Measurements from ENCODE around the gene KIAA0753.

DNA sequence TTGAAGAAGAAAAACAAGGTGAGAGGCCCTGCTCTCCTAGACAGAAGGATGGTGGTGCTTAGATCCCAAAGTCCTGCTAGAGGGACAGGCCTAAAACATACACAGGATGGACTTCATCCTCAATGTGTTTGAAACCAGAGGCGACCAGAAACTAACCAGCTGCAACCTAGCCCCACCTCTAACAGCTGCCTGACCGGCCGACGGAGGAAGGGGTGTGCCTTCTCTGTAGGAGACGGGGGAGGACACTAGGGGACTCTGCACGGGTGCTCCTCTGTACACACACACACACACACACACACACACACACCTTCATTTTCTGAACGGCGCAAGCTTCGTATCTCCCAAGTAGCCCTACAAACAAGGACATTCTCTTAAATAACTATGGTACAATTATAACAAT is 59.9 kb downstream of the KIAA0753 start:
- TF ChIP-seq POLR2A (IDR thresholded peaks at IDR 0.05) (no peak), CTCF (IDR thresholded peaks at IDR 0.05) (no peak)

Data from lower leg skin (tissue), 3 donors.